Neural progenitor cell (in vitro differentiated cells): Measurements from ENCODE around the gene TRIP13.

Experiments used
- EZH2 ChIP-seq: fragments of 200-600 bp; sonication (generic); IDR thresholded peaks from 2 replicates; pipeline ENCODE4 v1.6.1; 2017; ENCODE audit warnings: antibody characterized with exemption, mild to moderate bottlenecking, moderate library complexity
- TF ChIP-seq, protein P1 (sequence below): fragments of 200-600 bp; sonication (generic); IDR thresholded peaks from 2 replicates; pipeline ENCODE4 v1.5.1; 2017; ENCODE audit warnings: antibody characterized with exemption, mild to moderate bottlenecking

DNA sequence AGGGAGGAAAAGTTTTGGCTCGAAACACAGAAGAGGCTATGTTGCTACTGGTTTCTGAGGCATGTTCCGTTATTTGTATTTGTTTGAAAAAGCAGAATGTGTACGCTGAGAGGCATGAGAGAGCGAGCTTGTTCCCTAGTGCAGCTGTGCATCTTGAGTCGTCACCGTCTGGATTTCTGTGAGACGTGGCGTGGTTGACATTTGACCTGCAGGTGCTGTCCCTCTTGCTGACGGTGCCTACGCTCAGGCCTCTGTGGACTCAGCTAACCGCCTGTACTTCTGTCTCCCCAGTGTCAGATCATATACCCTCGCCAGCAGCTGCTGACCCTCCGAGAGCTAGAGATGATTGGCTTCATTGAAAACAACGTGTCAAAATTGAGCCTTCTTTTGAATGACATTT, 21.5 kb downstream of the TRIP13 start:
- TF ChIP-seq, protein P1, sequence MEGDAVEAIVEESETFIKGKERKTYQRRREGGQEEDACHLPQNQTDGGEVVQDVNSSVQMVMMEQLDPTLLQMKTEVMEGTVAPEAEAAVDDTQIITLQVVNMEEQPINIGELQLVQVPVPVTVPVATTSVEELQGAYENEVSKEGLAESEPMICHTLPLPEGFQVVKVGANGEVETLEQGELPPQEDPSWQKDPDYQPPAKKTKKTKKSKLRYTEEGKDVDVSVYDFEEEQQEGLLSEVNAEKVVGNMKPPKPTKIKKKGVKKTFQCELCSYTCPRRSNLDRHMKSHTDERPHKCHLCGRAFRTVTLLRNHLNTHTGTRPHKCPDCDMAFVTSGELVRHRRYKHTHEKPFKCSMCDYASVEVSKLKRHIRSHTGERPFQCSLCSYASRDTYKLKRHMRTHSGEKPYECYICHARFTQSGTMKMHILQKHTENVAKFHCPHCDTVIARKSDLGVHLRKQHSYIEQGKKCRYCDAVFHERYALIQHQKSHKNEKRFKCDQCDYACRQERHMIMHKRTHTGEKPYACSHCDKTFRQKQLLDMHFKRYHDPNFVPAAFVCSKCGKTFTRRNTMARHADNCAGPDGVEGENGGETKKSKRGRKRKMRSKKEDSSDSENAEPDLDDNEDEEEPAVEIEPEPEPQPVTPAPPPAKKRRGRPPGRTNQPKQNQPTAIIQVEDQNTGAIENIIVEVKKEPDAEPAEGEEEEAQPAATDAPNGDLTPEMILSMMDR = no peak
- no peak for TF ChIP-seq EZH2
